ENCODE results near the gene TBC1D5. TPM values are rescaled to one million over a fixed set of nuclear protein-coding genes. Genes with fewer than 3 reads are reported as not detected.

The TBC1D5 gene
- total RNA-seq, 3 donors from 2014 or later (not counting 1 experiment from before 2014, with no cell fraction given) = 63.8 to 81.9 (median 74.9) TPM

DNA sequence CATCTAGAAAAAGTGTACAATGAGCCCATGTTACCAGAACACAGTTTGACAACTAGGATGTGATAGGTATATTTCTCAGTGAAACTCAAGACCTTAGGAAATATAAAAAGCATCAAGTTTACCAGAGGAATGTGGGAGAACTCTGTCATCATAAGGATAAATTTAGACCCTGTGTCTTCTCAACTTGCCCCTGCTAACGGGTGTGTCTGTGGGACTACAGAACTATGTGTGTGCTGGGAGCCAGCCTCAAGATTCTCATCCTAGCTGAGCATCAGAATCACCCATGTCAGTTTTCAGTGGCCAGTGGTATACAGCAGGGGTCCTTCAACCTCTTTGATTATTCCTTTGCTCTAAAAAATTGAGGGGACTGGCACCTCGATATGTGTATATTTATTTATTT, 464.4 kb downstream of the TBC1D5 start:
- Histone ChIP-seq H3K36me3 (ENCODE audit: control insufficient read depth, insufficient read depth, low read length) (no peaks in the 10 kb centered on the region), H3K4me3 (ENCODE audit: low read length) (no peak overlapping the region), H3K27ac (ENCODE audit: low read length) (no peak overlapping the region), H3K9me3 (ENCODE audit: control insufficient read depth, insufficient read depth, low read length) (no peaks in the 10 kb centered on the region), H3K27me3 (ENCODE audit: control insufficient read depth, insufficient read depth, low read length) (no peaks in the 10 kb centered on the region), H3K4me1 (ENCODE audit: control insufficient read depth, insufficient read depth, low read length) (no peaks in the 10 kb centered on the region)
- Mint-ChIP-seq H3K27ac (no peak overlapping the region), H3K9me3 (no peaks in the 10 kb centered on the region), H3K4me1 (no peaks in the 10 kb centered on the region), H3K36me3 (peaks cover 7% of the 10 kb centered on the region), H3K4me3 (no peak overlapping the region), H3K27me3 (ENCODE audit: low read depth in 2 of 2) (no peaks in the 10 kb centered on the region)
- 94% methylated on average over 1 of the region's 2 CpGs for WGBS (ENCODE audit: insufficient coverage)
- intact Hi-C loops (cut with micrococcal nuclease) = no loop called here
- DNase-seq (no peak), ATAC-seq (no peak)
- no peak for TF ChIP-seq CTCF (IDR thresholded peaks at IDR 0.05)

- Histone ChIP-seq H3K4me3 (ENCODE audit: low read length) (no peak overlapping the region), H3K36me3 (ENCODE audit: control insufficient read depth, insufficient read depth, low read length) (no peaks in the 10 kb centered on the region), H3K27ac (ENCODE audit: low read length) (no peak overlapping the region), H3K27me3 (ENCODE audit: control insufficient read depth, insufficient read depth, low read length) (no peaks in the 10 kb centered on the region), H3K4me1 (ENCODE audit: control insufficient read depth, insufficient read depth, low read length) (no peaks in the 10 kb centered on the region), H3K9me3 (ENCODE audit: control insufficient read depth, insufficient read depth, low read length) (no peaks in the 10 kb centered on the region)
- Mint-ChIP-seq H3K27me3 (ENCODE audit: low read depth in 2 of 2) (no peaks in the 10 kb centered on the region), H3K4me3 (no peak overlapping the region), H3K27ac (no peak overlapping the region), H3K36me3 (no peaks in the 10 kb centered on the region), H3K4me1 (no peaks in the 10 kb centered on the region), H3K9me3 (no peaks in the 10 kb centered on the region)
- intact Hi-C loops (cut with micrococcal nuclease) = no loop called here
- TF ChIP-seq CTCF (IDR thresholded peaks at IDR 0.05) = no peak
- DNase-seq = no peak
- 95% methylated on average over 2 of the region's 5 CpGs for WGBS (ENCODE audit: insufficient coverage)
- ATAC-seq = no peak
Measured at GRCh38 chr3:17266846-17267245, 475.6 kb downstream of the TBC1D5 start.

GRCh38 chr3:17261627-17262369, 480.6 kb downstream of the TBC1D5 start:
- no peak overlapping the region for H3K4me3 ChIP-seq (ENCODE audit: low read length)
- no peak overlapping the region for H3K27ac ChIP-seq (ENCODE audit: low read length)
- no peaks in the 10 kb centered on the region for H3K9me3 Mint-ChIP-seq
- intact Hi-C loops (cut with micrococcal nuclease) = no loop called here
- ATAC-seq (no peak), DNase-seq (no peak)
- H3K4me3 Mint-ChIP-seq = no peak overlapping the region
- no peaks in the 10 kb centered on the region for H3K27me3 Mint-ChIP-seq (ENCODE audit: low read depth in 2 of 2)
- H3K36me3 Mint-ChIP-seq = no peaks in the 10 kb centered on the region
- no peaks in the 10 kb centered on the region for H3K27me3 ChIP-seq (ENCODE audit: control insufficient read depth, insufficient read depth, low read length)
- H3K27ac Mint-ChIP-seq = no peak overlapping the region
- 100% methylated on average over 1 of the region's 3 CpGs for WGBS (ENCODE audit: insufficient coverage)
- H3K36me3 ChIP-seq (ENCODE audit: control insufficient read depth, insufficient read depth, low read length) = no peaks in the 10 kb centered on the region
- no peaks in the 10 kb centered on the region for H3K4me1 ChIP-seq (ENCODE audit: control insufficient read depth, insufficient read depth, low read length)
- no peaks in the 10 kb centered on the region for H3K4me1 Mint-ChIP-seq
- no peak for TF ChIP-seq CTCF (IDR thresholded peaks at IDR 0.05)
- no peaks in the 10 kb centered on the region for H3K9me3 ChIP-seq (ENCODE audit: control insufficient read depth, insufficient read depth, low read length)

GRCh38 chr3:17260257-17260656, 482.2 kb downstream of the TBC1D5 start:
- Histone ChIP-seq H3K4me1 (ENCODE audit: control insufficient read depth, insufficient read depth, low read length) (no peaks in the 10 kb centered on the region), H3K36me3 (ENCODE audit: control insufficient read depth, insufficient read depth, low read length) (no peaks in the 10 kb centered on the region), H3K9me3 (ENCODE audit: control insufficient read depth, insufficient read depth, low read length) (no peaks in the 10 kb centered on the region), H3K27ac (ENCODE audit: low read length) (no peak overlapping the region), H3K4me3 (ENCODE audit: low read length) (no peak overlapping the region), H3K27me3 (ENCODE audit: control insufficient read depth, insufficient read depth, low read length) (no peaks in the 10 kb centered on the region)
- TF ChIP-seq CTCF (IDR thresholded peaks at IDR 0.05) = no peak
- H3K27me3 Mint-ChIP-seq (ENCODE audit: low read depth in 2 of 2) = no peaks in the 10 kb centered on the region
- peak overlapping the region in 1 of 2 donors; percentile 35 for H3K27ac Mint-ChIP-seq
- no peaks in the 10 kb centered on the region for H3K4me1 Mint-ChIP-seq
- intact Hi-C loops (cut with micrococcal nuclease) = no loop called here
- H3K4me3 Mint-ChIP-seq = no peak overlapping the region
- ATAC-seq = no peak
- no peaks in the 10 kb centered on the region for H3K36me3 Mint-ChIP-seq
- no peak for DNase-seq
- H3K9me3 Mint-ChIP-seq = no peaks in the 10 kb centered on the region

All from natural killer cell (primary cell).